Stimulated activated CD8-positive, alpha-beta memory T cell treated with anti-CD3 and anti-CD28 coated beads, Interleukin-7, amount 100 ng/mL, for 24 hours (primary cell): ENCODE results near the gene EVI2B.
"Not testable (repeated sequence)": the region's sequence is repeated elsewhere in the genome, so short reads cannot be mapped to it uniquely, and the experiment has no call there.

Source experiments
- DNase-seq: peaks from one replicate; pipeline ENCODE4 v3.0.0-alpha.2; 2020; ENCODE audit warnings: low read depth

EVI2B gene

DNA sequence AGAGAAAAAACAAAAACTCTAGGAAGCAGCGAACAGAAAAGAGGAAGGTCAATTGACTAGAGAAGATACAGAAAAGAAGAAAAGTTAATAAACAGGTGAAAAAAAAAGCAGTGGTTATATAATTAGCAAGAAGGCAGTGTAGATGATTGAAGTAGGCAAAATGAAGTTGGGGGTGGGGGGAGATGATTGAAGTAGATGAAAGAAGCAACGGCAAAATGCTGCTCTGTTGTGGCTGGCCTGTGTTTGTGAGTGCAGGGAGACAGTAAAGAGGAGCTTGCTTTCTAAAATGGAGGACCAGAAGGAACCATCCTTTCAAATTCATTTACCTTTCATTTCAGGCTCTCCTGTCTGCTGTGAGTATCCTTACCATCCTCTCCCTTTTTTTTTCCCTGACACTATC, 3.6 kb downstream of the EVI2B start:
- no peak for DNase-seq

DNA sequence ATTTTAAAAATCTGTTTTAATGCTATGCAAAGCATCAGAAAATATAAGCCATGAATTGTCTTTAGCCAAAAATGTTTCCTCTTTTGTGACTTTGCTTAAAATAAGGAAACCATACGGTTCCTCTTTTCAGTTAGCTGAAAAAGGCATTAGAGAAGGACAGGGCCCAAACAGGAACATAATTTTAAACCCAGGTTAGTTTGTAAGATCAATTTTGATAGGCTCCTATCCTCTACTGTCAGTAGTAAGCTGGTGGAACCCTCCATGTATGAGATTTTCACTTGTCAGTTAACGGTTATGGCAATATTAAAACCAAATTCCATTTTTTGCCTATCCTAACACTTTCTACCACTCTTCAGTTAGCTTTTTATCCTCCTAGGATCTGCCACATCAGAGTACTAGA, 4.3 kb downstream of the EVI2B start:
- no peak for DNase-seq

- no peak for DNase-seq
These were observed 5.2 kb downstream of the EVI2B start for GRCh38 chr17:31308372-31309334.

DNA sequence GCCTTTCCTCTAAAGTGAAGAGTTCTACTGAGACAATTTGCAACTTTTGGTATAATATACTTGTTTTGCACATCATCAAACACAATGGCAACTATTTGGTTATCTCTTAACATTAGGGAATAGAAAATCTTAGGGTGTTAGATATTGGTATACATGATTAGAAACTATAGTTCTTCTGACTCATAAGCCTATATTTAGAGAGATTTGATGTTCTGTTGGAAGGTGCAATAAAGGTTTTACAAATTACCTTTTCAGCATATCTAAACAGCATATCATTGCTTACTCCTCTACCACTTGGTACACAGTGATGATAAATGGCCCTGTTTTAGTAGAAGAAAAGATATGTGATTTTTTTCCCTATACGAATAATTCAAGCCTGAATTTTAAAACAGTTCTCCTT, 6.2 kb downstream of the EVI2B start:
- DNase-seq = no peak

DNA sequence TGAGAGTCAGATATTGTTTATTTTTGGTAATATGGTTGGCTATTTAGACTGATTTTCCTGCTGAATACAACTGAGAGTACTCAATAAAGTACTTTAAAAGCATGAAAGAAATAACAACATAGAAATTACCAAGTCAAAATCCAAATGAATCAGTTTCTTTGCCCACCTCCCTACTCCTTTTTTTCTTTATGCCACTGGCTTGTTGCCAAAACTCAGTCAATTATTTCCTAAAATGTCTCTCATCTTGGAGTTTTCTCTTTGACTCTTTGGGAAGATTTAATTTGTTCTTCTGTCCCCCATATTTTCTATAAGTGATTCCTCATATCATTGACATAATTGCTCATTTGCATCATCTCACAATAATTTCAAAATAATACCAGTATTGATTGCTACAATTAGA, 14.2 kb downstream of the EVI2B start:
- no peak for DNase-seq

DNA sequence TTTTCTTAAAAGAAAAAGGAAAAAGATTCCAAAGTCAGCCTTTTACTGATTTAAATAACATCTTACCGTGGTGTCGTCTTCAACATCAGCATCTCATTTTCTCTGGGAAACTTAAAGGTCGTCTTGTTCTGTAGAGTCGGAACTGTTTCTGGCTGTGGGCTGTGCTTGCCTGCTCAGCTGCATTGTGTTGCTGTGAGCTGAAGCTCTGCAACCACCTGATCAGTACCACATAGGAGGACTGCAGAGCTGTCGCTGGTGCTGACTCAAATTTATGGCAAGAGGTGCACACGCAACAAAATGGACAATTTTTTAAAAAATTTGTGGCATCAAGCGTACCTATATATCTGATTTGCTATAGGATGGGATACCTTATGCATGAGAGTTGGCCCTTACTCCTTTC, 16.8 kb downstream of the EVI2B start, which contains the start of gene OMG:
Gene OMG (minus strand): TSS at position 150 of the 400 bp plus-strand sequence. CDS start 908 bp downstream, outside the sequence.
- no peak for DNase-seq

GRCh38 chr17:31296142-31296541, 17.7 kb downstream of the EVI2B start:
- no peak for DNase-seq

GRCh38 chr17:31295489-31295871, 18.4 kb downstream of the EVI2B start:
- no peak for DNase-seq

- no peak for DNase-seq
These were observed 18.9 kb downstream of the EVI2B start for GRCh38 chr17:31294820-31295488.

DNA sequence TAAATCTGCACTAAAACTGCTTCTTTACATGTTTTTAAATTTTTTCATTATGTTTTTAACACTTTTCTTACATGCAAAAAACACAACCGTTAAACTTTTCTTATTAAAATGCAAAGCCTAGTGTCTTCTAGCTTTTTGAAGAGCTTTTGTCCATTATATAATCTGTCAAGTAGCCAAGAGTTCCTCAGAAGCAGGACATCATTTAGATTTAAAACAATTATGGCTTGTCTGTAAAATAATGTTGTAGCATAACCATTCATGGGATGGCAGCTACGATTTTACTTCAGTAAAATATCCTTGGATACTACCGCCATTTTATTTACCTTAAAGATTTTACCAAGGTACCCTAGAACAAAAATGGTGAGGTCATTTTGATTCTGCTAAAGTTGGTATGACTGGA, 19.6 kb downstream of the EVI2B start:
- no peak for DNase-seq

- DNase-seq = no peak
These were observed 20.3 kb downstream of the EVI2B start for GRCh38 chr17:31293581-31293980.

GRCh38 chr17:31291820-31292219, 22.0 kb downstream of the EVI2B start:
- DNase-seq = no peak

- DNase-seq = no peak
These were observed 24.1 kb downstream of the EVI2B start for GRCh38 chr17:31289790-31290189.

DNA sequence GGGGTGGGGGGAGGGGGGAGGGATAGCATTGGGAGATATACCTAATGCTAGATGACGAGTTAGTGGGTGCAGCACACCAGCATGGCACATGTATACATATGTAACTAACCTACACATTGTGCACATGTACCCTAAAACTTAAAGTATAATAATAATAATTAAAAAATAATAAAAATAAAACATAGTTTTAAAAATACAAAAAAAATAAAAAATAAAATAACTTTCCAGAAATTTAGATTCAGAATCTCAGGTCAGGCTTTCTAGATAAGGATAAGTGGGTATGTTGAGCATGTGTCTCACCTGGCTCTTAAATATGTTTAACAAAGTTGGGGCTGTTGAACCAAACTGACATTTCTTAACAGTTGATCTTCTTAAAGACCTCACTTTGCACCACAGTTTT, 25.9 kb downstream of the EVI2B start:
- not testable (repeated sequence) for DNase-seq

DNA sequence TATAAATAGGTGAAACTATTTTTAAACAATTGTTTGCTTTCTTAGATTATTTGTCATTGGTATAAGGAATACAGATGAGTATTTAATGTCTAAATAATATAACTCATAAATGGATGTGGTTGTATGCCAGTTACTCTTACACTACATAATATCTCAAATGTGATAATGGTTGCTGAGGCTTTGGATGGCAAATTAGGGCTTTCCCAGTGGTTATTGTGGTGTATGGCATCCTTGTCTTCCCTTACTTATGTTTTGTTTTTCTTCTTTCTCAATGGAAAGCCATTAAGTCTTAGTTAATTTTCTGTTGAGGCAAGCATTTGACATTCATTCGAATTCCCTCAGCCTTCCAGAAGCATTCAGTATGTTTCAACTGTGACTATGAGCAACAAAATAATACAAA, 27.3 kb downstream of the EVI2B start:
- DNase-seq = no peak

DNA sequence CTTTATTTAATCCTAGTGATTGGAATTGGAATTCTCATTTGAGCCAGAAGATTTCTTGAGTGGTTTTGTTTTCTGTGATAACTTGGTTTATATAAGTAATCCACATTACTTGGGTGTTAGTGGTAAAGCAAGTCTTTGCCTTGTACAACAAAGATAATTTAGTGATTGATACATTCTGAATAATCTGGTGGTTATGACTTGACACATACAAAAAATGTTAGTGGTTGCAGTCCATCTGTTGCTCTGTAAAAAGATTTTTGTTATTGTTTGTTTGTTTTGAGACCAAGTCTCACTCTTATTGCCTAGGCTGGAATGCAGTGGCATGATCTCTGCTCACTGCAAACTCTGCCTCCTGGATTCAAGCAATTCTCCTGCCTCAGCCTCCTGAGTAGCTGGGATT, 30.0 kb downstream of the EVI2B start:
- no peak for DNase-seq

- DNase-seq = no peak
These were observed 32.8 kb downstream of the EVI2B start for GRCh38 chr17:31281061-31281460.

DNA sequence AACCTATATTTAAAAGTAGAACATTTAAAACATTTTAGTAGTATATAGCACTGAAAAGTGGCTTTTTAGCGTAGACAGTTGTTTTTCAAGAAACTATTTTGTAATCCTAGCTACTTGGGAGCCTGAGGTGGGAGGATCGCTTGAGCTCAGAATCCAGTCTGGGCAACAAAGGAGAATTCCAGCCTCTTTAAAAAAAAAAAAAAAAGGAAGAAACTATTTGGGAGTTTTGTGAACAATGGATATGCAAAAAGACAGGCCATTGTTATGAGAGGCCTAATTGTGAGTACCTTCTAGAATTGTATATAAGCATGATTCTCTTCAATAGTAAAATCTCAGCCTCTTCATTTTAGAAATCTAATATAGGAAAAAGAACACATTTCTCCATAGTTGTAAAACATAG, 34.5 kb downstream of the EVI2B start:
- no peak for DNase-seq

DNA sequence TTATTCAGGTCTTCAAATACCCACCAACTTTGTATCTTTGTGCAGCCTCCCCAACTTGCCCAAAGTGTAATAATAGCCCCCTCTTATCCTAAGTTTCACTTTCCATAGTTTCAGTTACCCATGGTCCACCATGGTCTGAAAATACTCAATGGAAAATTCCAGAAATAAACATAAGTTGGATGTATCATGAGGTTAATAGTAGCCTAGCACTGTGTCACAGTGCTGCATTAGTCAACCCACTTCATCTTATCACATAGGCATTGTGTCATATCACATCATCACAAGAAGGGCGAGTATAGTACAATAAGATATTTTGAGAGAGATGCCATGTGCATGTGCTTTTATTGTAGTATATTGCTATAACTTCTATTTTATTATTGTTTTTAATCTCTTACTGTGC, 38.7 kb downstream of the EVI2B start:
- no peak for DNase-seq

DNA sequence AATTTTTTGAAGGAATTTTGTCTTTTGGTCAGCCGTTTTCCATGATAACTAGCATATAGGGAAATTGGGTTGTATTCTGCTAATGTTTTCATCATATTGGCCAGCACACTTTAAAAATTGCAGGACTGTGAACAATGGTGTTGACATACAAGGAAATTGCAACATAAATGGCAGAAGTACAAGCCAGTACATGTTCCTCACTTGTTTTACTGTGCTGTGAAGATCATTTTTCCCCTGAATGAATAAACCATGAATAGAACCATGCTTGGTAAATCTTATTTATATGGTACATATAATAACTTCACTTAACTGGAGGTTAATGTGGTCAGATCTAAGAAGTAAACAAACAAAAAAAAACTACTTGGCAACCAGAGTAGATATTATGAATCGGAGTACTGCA, 39.6 kb downstream of the EVI2B start:
- DNase-seq = no peak

DNA sequence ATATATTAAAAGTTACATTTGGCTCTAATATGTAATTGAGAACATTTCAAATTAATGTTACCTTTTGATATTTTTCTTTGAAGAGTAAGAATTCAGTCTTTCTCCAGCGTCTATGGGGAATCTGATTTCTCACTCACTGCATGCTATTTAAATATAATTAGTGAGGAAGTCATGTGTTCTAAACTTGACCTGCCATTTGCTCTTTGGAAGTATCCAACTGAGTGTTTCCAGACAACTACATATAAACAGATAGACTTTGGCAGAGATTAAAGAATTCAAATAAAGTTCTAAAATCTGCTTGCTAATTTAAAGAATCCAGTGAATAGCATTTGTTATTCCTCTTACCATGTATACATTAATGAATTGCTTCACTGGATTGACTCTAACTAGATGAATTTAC, 40.3 kb downstream of the EVI2B start:
- DNase-seq = no peak

DNA sequence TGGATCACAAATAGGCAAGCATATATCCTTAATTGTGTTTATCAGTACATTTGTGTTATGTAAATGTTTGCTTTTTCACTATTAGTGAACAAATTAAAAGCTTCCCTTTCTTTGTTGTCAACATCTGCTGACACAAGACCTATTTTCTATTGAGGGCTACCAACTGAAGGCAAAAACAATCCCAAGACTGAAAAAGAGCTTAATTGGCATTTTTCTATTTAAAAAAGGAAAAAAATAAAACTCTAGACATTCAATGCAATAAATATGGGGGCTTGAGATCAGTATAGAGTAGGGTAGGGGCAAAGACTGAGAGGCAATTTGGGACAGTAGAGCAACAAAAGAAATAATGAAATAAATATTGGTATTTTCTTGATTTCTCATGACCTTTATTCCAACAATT, 41.1 kb downstream of the EVI2B start:
- no peak for DNase-seq

DNA sequence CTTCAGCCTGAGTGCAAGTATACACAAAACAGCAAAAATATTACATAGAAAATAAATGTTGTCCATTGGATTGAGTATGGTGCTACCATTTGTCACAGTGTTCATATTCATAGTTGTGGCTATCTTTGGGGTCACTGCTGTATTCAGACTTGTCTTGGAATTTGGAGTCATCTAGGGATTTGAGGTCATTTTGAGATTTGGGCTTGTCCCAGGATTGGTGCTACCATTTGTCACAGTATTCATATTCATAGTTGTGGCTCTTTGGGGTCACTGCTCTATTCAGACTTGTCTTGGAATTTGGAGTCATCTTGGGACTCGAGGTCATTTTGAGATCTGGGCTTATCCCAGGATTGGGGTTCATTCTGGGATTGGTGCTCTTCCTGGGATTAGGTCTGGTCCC, 41.6 kb downstream of the EVI2B start:
- no peak for DNase-seq
